ENCODE data around the gene DIDO1.

- TF ChIP-seq CTCF (IDR thresholded peaks at IDR 0.05) (no peak), ZFX (IDR thresholded peaks at IDR 0.05; ENCODE audit: borderline replicate concordance) (no peak)
These were observed 37.9 kb downstream of the DIDO1 start for GRCh38 chr20:62888406-62888805.
